Retina (tissue), 1 donor: ENCODE data around the gene SPATA31A7.
"Not testable (repeated sequence)": the region's sequence is repeated elsewhere in the genome, so short reads cannot be mapped to it uniquely, and the experiment has no call there.

Source experiments
- DNase-seq: peaks from one replicate; pipeline ENCODE4 v3.0.0-alpha.2; 2016

SPATA31A7 gene

DNA sequence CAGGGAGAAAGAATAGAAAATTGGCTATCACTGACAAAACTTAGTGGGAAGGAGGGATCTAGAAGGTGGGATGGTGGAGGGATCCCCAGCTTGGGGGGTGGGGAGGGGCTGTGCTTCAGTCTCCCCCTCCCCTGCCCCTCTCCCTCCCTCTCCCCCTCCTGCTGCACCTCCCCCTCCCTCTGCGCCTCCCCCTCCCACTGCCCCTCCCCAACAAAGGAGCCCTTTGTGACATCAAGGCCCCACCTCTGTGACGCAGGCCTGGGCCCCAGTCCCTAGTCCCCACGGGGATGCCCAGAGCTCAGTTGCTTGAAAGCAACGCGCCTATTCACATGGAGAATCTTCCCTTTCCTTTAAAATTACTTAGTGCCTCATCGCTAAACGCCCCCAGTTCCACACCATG, at the start of gene SPATA31A7:
Gene SPATA31A7, plus strand, starts transcription at position 301 of the 400 bp plus-strand sequence. Its CDS starts 29 bp downstream, at position 330.
- DNase-seq, result not testable (repeated sequence)

GRCh38 chr9:61226438-61226837, 36.6 kb downstream of the SPATA31A7 start:
- not testable (repeated sequence) for DNase-seq
